Gastroesophageal sphincter (tissue), 3 donors: ENCODE results near the gene EXOC1.

Experiments
- CTCF ChIP-seq, 4 experiments: fragments of 200-600 bp in 2 of 4; fragments of 450-650 bp in 2 of 4; sonication (generic) in 1 of 4; IDR thresholded peaks; one replicate each; pipeline ENCODE4 v1.5.1; 2017 to 2019; ENCODE audit warnings: antibody characterized with exemption in 4 of 4, mild to moderate bottlenecking in 2 of 4, moderate library complexity in 2 of 4
- POLR2A ChIP-seq, 2 donors: fragments of 450-650 bp; IDR thresholded peaks; one replicate each; pipeline ENCODE4 v1.6.1; 2017; ENCODE audit warnings: antibody characterized with exemption in 2 of 2, mild to moderate bottlenecking in 2 of 2, moderate library complexity in 1 of 2

DNA sequence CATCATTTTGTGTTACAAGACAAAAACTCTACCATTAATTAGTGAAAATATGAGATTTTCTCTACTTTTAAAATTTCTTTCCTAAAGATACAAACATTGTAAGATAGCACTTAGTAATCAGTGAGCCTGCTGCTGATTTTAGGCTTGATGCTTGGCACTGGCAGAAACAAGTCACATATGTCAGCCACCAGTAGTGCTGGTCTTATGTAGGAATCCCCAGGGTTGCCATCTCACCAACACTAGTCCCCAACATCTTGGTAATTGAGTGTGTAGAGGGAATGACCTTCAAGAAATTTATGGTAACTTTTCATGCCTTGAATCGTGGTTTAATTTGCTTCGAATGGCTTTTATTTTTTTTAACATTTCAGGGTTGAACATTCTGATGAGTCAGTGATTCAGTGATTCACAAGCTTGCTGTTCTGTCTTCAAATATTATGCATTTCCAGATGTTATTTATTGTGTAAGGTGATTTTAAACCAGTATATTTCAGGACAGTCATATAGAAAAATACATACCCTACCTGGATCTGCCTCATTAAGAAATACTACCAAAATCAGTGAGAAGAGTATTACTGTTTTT is 11.9 kb downstream of the EXOC1 start:
- TF ChIP-seq CTCF (IDR thresholded peaks at IDR 0.05): no peak
- TF ChIP-seq POLR2A (IDR thresholded peaks at IDR 0.05): no peak
